ENCODE measurements around the gene ELP2.
"Not testable (repeated sequence)": the region's sequence is repeated elsewhere in the genome, so short reads cannot be mapped to it uniquely, and the experiment has no call there.

DNA sequence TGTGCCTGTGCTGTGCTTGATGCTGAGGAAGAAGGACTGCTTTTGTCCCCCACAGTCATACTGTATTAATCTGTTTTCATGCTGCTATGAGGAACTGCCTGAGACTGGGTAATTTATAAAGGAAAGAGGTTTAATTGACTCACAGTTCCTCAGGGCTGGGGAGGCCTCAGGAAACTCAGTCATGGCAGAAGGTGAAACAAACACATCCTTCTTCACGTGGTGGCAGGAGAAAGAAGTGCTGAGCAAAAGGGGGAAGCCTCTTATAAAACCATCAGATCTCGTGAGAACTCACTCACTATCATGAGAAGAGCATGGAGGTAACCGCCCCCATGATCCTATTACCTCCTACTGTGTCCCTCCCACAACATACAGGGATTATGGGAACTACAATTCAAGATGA lies 38.6 kb downstream of the ELP2 start:
- TF ChIP-seq, protein P1, sequence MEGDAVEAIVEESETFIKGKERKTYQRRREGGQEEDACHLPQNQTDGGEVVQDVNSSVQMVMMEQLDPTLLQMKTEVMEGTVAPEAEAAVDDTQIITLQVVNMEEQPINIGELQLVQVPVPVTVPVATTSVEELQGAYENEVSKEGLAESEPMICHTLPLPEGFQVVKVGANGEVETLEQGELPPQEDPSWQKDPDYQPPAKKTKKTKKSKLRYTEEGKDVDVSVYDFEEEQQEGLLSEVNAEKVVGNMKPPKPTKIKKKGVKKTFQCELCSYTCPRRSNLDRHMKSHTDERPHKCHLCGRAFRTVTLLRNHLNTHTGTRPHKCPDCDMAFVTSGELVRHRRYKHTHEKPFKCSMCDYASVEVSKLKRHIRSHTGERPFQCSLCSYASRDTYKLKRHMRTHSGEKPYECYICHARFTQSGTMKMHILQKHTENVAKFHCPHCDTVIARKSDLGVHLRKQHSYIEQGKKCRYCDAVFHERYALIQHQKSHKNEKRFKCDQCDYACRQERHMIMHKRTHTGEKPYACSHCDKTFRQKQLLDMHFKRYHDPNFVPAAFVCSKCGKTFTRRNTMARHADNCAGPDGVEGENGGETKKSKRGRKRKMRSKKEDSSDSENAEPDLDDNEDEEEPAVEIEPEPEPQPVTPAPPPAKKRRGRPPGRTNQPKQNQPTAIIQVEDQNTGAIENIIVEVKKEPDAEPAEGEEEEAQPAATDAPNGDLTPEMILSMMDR (IDR thresholded peaks at IDR 0.05; ENCODE audit: control extremely low read depth in 1 of 3, insufficient read depth in 1 of 3, low read depth in 1 of 3, low read length in 3 of 3), result not testable (repeated sequence)
- TF ChIP-seq, protein P2, sequence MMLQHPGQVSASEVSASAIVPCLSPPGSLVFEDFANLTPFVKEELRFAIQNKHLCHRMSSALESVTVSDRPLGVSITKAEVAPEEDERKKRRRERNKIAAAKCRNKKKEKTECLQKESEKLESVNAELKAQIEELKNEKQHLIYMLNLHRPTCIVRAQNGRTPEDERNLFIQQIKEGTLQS (IDR thresholded peaks at IDR 0.05; ENCODE audit: insufficient read depth, low read depth, low read length), result not testable (repeated sequence)
- not testable (repeated sequence) for TF ChIP-seq GABPA (IDR thresholded peaks at IDR 0.05; ENCODE audit: borderline replicate concordance, insufficient read depth, low read length); POLR2A (IDR thresholded peaks at IDR 0.05; ENCODE audit: control extremely low read depth in 1 of 2, low read depth in 2 of 2, low read length in 2 of 2); TAF1 (IDR thresholded peaks at IDR 0.05; ENCODE audit: low read depth, low read length); TEAD4 (IDR thresholded peaks at IDR 0.05; ENCODE audit: low read depth, low read length); POLR2AphosphoS5 (IDR thresholded peaks at IDR 0.05; ENCODE audit: low read depth, low read length); EZH2 (IDR thresholded peaks at IDR 0.05; ENCODE audit: low read depth, low read length, severe bottlenecking); EP300 (IDR thresholded peaks at IDR 0.05; ENCODE audit: borderline replicate concordance in 1 of 2, low read depth in 2 of 2, low read length in 2 of 2); SUZ12 (IDR thresholded peaks at IDR 0.05; ENCODE audit: low read length); CEBPB (IDR thresholded peaks at IDR 0.05; ENCODE audit: low read depth, low read length)
- TF ChIP-seq, protein P3, sequence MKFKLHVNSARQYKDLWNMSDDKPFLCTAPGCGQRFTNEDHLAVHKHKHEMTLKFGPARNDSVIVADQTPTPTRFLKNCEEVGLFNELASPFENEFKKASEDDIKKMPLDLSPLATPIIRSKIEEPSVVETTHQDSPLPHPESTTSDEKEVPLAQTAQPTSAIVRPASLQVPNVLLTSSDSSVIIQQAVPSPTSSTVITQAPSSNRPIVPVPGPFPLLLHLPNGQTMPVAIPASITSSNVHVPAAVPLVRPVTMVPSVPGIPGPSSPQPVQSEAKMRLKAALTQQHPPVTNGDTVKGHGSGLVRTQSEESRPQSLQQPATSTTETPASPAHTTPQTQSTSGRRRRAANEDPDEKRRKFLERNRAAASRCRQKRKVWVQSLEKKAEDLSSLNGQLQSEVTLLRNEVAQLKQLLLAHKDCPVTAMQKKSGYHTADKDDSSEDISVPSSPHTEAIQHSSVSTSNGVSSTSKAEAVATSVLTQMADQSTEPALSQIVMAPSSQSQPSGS (IDR thresholded peaks at IDR 0.05; ENCODE audit: low read length), result not testable (repeated sequence)
- TF ChIP-seq, protein P4, sequence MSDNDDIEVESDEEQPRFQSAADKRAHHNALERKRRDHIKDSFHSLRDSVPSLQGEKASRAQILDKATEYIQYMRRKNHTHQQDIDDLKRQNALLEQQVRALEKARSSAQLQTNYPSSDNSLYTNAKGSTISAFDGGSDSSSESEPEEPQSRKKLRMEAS (IDR thresholded peaks at IDR 0.05), result not testable (repeated sequence)
